Activated CD4-positive, alpha-beta T cell treated with anti-CD3 and anti-CD28 coated beads, Interleukin-2, Interleukin-4, amounts not matched to agents 100 ng/mL and 50 ng/mL, durations not matched to agents 16 hours and 8 hours (primary cell): ENCODE results near the gene XPNPEP3.
A peak's percentile ranks its signal among the peaks of the same experiment; 100 is the strongest.

Experiments
- DNase-seq: peaks from one replicate; pipeline ENCODE4 v3.0.0-alpha.2; 2020; ENCODE audit warnings: low spot score

The XPNPEP3 gene

GRCh38 chr22:40950962-40951794, 94.2 kb downstream of the XPNPEP3 start, which contains the start of gene RBX1:
Gene RBX1 (plus strand): TSS chr22:40951378. CDS start chr22:40951399, 21 bp downstream.
- peak; percentile 99 for DNase-seq

- peak; percentile 15 for DNase-seq
Measured at GRCh38 chr22:40951795-40952605, 95.1 kb downstream of the XPNPEP3 start.

GRCh38 chr22:40953471-40953870, 96.5 kb downstream of the XPNPEP3 start:
- no peak for DNase-seq

GRCh38 chr22:40954113-40954512, 97.2 kb downstream of the XPNPEP3 start:
- no peak for DNase-seq

- DNase-seq, result no peak
Measured at GRCh38 chr22:40955571-40955970, 98.6 kb downstream of the XPNPEP3 start.

- DNase-seq, result no peak
Measured at GRCh38 chr22:40957601-40958000, 100.7 kb downstream of the XPNPEP3 start.

- no peak for DNase-seq
Measured at GRCh38 chr22:40958299-40958698, 101.4 kb downstream of the XPNPEP3 start.

GRCh38 chr22:40960145-40960544, 103.2 kb downstream of the XPNPEP3 start:
- no peak for DNase-seq

GRCh38 chr22:40965936-40966725, 109.2 kb downstream of the XPNPEP3 start:
- DNase-seq, result peak; percentile 16

- no peak for DNase-seq
Measured at GRCh38 chr22:40966726-40967085, 109.8 kb downstream of the XPNPEP3 start.

- DNase-seq, result no peak
Measured at GRCh38 chr22:40967111-40967760, 110.3 kb downstream of the XPNPEP3 start.

- no peak for DNase-seq
Measured at GRCh38 chr22:40972587-40972986, 115.6 kb downstream of the XPNPEP3 start.

- DNase-seq, result no peak
Measured at GRCh38 chr22:40973144-40973543, 116.2 kb downstream of the XPNPEP3 start.

- no peak for DNase-seq
Measured at GRCh38 chr22:40975366-40975765, 118.4 kb downstream of the XPNPEP3 start.

- DNase-seq, result no peak
Measured at GRCh38 chr22:40976866-40977700, 120.1 kb downstream of the XPNPEP3 start.

- no peak for DNase-seq
Measured at GRCh38 chr22:40979198-40979597, 122.2 kb downstream of the XPNPEP3 start.

GRCh38 chr22:40979871-40980270, 122.9 kb downstream of the XPNPEP3 start:
- DNase-seq, result no peak
